Neutrophil (primary cell): ENCODE data around the gene DNAH14.
"Not testable (repeated sequence)": the region's sequence is repeated elsewhere in the genome, so short reads cannot be mapped to it uniquely, and the experiment has no call there.

Experiments used
- H3K27ac ChIP-seq: fragments of 200-600 bp; sonication (generic); 2 replicates; pipeline ENCODE4 v1.5.1; 2016; ENCODE audit warnings: mild to moderate bottlenecking, moderate library complexity
- H3K27me3 ChIP-seq: fragments of 200-600 bp; sonication (generic); 2 replicates; pipeline ENCODE4 v1.6.0; 2016; ENCODE audit warnings: mild to moderate bottlenecking
- H3K36me3 ChIP-seq: fragments of 200-600 bp; sonication (generic); 2 replicates; pipeline ENCODE4 v1.5.1; 2017
- H3K4me1 ChIP-seq, 2 experiments: fragments of 200-600 bp in 1 of 2; sonication (generic) in 1 of 2; 1 replicate in 1 of 2; 2 replicates in 1 of 2; pipeline versions ENCODE4 v1.5.1 to v1.6.1; 2013 to 2016; ENCODE audit warnings: low read depth in 1 of 2, low read length in 1 of 2, mild to moderate bottlenecking in 1 of 2, moderate library complexity in 1 of 2; ENCODE audit not compliant: control insufficient read depth in 1 of 2, insufficient read depth in 1 of 2
- H3K4me3 ChIP-seq, 2 experiments: fragments of 200-600 bp in 1 of 2; sonication (generic) in 1 of 2; 1 replicate in 1 of 2; 2 replicates in 1 of 2; pipeline ENCODE4 v1.5.1; 2013 to 2016; ENCODE audit warnings: low read depth in 1 of 2, low read length in 1 of 2, mild to moderate bottlenecking in 1 of 2, moderate library complexity in 1 of 2
- H3K9me3 ChIP-seq: fragments of 200-600 bp; sonication (generic); 2 replicates; pipeline ENCODE4 v1.5.1; 2016
- CTCF ChIP-seq: fragments of 200-600 bp; sonication (generic); IDR thresholded peaks from 2 replicates; pipeline ENCODE4 v1.5.1; 2016; ENCODE audit warnings: antibody characterized with exemption

DNAH14 gene

GRCh38 chr1:225152061-225152460 lies 222.6 kb downstream of the DNAH14 start:
- Histone ChIP-seq H3K9me3 (no peaks in the 10 kb centered on the region), H3K27me3 (no peaks in the 10 kb centered on the region), H3K4me3 (no peak overlapping the region), H3K36me3 (no peaks in the 10 kb centered on the region), H3K27ac (no peak overlapping the region), H3K4me1 (no peaks in the 10 kb centered on the region)
- no peak for TF ChIP-seq CTCF

- no peaks in the 10 kb centered on the region for H3K9me3 ChIP-seq
- no peaks in the 10 kb centered on the region for H3K4me1 ChIP-seq
- no peak for TF ChIP-seq CTCF
- no peak overlapping the region for H3K27ac ChIP-seq
- no peak overlapping the region for H3K4me3 ChIP-seq
- no peaks in the 10 kb centered on the region for H3K36me3 ChIP-seq
- no peaks in the 10 kb centered on the region for H3K27me3 ChIP-seq
These were observed 226.1 kb downstream of the DNAH14 start for GRCh38 chr1:225155555-225155954.

DNA sequence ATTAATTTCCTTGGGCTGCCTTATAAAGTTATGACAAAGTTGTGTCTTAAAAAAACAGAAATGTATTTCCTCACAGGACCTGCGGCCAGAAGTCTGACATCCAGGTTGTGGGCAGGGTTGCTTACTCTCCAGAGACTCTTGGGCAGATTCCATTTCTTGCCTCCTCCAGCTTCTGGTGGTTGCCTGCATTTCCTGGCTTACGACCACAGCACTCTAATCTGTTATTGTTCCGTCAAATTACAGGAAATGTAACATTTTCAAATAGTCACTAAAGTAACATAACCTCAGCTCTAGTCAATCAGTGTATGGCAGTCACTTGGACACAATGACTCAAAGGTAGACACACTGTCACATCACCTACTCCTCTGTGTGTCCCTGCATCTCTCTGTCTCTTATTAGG lies 226.8 kb downstream of the DNAH14 start:
- Histone ChIP-seq H3K9me3 (no peaks in the 10 kb centered on the region), H3K4me3 (no peak overlapping the region), H3K4me1 (no peaks in the 10 kb centered on the region), H3K36me3 (no peaks in the 10 kb centered on the region), H3K27ac (no peak overlapping the region), H3K27me3 (no peaks in the 10 kb centered on the region)
- no peak for TF ChIP-seq CTCF

DNA sequence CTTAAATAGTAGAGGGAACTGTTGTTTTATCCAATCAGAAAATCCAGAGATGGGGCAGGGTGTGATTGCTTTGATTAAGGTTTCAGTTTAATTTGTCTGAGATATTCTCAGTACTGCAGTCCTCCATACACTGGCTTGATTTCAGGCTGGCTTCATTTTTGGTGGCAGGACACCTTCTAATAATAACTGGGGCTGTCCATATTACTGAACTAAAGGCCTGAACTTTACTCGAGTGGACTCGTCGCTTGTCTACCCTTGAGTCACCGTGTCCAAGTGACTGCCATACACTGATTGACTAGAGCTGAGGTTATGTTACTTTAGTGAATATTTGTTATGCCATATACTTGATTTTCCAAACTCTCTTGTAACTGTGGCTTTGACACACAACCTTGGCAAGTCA lies 228.8 kb downstream of the DNAH14 start:
- no peaks in the 10 kb centered on the region for H3K27me3 ChIP-seq
- TF ChIP-seq CTCF = no peak
- no peak overlapping the region for H3K4me3 ChIP-seq

DNA sequence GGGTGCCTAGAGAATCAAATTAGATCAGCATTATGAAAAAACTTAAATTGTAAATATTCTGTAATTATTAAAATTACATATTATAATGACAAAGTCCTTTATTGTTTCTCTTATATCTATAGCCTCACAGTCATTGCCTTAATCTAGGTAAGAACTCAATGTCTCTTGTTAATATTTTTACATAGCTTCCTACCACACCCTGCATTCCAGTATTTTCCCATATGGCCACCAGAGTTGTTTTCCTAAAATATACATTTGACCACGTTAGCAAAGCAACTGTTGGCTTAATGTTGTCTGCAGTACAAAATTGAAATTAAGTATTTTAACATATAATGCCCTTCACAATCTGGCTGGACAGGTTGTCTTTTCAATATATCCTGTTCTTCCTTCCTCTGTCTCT lies 230.3 kb downstream of the DNAH14 start:
- no peak for TF ChIP-seq CTCF
- Histone ChIP-seq H3K4me3 (no peak overlapping the region), H3K4me1 (no peaks in the 10 kb centered on the region), H3K27ac (no peak overlapping the region), H3K9me3 (no peaks in the 10 kb centered on the region), H3K27me3 (no peaks in the 10 kb centered on the region), H3K36me3 (no peaks in the 10 kb centered on the region)

More for the DNA sequence above, 228.8 kb downstream of the DNAH14 start:
- H3K36me3 ChIP-seq = no peaks in the 10 kb centered on the region
- no peaks in the 10 kb centered on the region for H3K4me1 ChIP-seq
- no peak overlapping the region for H3K27ac ChIP-seq
- no peaks in the 10 kb centered on the region for H3K9me3 ChIP-seq

GRCh38 chr1:225177409-225177808 lies 247.9 kb downstream of the DNAH14 start:
- H3K36me3 ChIP-seq, H3K27ac ChIP-seq, H3K4me1 ChIP-seq, H3K4me3 ChIP-seq, H3K9me3 ChIP-seq, H3K27me3 ChIP-seq: not testable (repeated sequence)
